Peyer's patch (tissue), 4 donors: ENCODE measurements around the gene YAF2. TPM values are rescaled to one million over a fixed set of nuclear protein-coding genes. Genes with fewer than 3 reads are reported as not detected.

ENCODE experiments used
- DNase-seq, 3 donors: peaks; one replicate each; pipeline ENCODE4 v3.0.0-alpha.2; 2017 to 2019
- H3K27ac ChIP-seq, 4 donors: fragments of 200-600 bp; sonication (generic); one replicate each; pipeline ENCODE4 v1.5.1; 2016 to 2019
- H3K27me3 ChIP-seq, 2 donors: fragments of 200-600 bp; sonication (generic); one replicate each; pipeline ENCODE4 v1.5.1; 2019
- H3K36me3 ChIP-seq, 3 donors: fragments of 200-600 bp; sonication (generic); one replicate each; pipeline ENCODE4 v1.5.1; 2016 to 2019
- H3K4me1 ChIP-seq, 4 donors: fragments of 200-600 bp; sonication (generic); one replicate each; pipeline ENCODE4 v1.5.1; 2016 to 2019
- H3K4me3 ChIP-seq, 4 donors: fragments of 200-600 bp; sonication (generic); 1 replicate in 3 of 4; 2 replicates in 1 of 4; pipeline ENCODE4 v1.5.1; 2016 to 2019; ENCODE audit warnings: mild to moderate bottlenecking in 1 of 4
- H3K9me3 ChIP-seq, 4 donors: fragments of 200-600 bp; sonication (generic); one replicate each; pipeline ENCODE4 v1.5.1; 2016 to 2019; ENCODE audit warnings: mild to moderate bottlenecking in 1 of 4
- POLR2A ChIP-seq, 2 donors: fragments of 450-650 bp; IDR thresholded peaks; one replicate each; pipeline ENCODE4 v1.5.1; 2017; ENCODE audit warnings: antibody characterized with exemption in 2 of 2, mild to moderate bottlenecking in 2 of 2, moderate library complexity in 2 of 2
- total RNA-seq, 4 donors: library from RNA; depleted of rRNA; stranded (reverse); fragments of >200 nt; gene quantifications; one replicate each; pipeline ENCODE4 v1.1.0, GENCODE V29; 2016
- TF ChIP-seq, protein P1 (sequence below), 6 experiments: fragments of 450-650 bp in 4 of 6; fragments of 200-600 bp in 2 of 6; sonication (generic) in 1 of 6; IDR thresholded peaks; one replicate each; pipeline ENCODE4 v1.5.1; 2017 to 2019; ENCODE audit warnings: antibody characterized with exemption in 6 of 6, mild to moderate bottlenecking in 3 of 6, moderate library complexity in 1 of 6

YAF2 gene
- total RNA-seq, 4 donors from 2014 or later: 22.9 to 89.1 (median 42.9) TPM

DNA sequence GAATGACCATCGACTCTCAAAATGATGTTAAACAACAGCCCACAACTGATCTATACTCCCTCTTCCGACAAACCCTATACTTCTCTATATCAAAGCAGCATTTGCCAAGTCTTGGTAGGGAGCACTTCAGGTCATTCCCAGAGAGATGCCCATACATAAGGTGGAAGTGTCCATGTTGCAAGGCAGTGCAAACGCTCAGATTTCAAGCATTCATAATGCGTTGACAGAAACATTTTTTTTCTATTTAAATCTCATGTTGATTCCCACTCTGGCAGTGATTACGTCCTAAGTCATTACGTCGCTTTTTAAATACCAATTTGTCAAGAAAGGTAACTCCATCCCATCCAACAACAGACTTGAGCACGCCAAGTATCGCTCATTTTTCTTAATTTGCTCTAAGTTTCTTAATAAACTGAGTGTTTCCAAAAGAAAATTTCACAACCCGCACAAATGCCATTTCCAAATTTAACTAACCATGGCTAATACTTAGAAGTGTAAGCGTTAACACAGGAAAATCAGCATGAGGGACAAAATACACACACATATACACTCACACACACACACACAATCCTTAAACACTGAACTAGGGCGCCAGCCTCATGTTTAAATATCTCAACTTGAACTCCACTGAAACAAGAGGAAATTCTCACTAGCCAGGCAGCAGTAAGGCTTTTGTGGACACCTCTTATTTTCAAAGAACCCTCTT lies 94.4 kb downstream of the YAF2 start:
- DNase-seq: no peak
- Histone ChIP-seq H3K27me3 (no peaks in the 10 kb centered on the region), H3K27ac (peak overlapping the region; percentile 75 to 98 (median 92)), H3K36me3 (no peaks in the 10 kb centered on the region), H3K4me1 (peaks cover 0 to 9% (median 4%) of the 10 kb centered on the region in 4 donors), H3K4me3 (peak overlapping the region; percentile 54 to 96 (median 78)), H3K9me3 (no peaks in the 10 kb centered on the region)
- TF ChIP-seq POLR2A (IDR thresholded peaks at IDR 0.05): no peak
- TF ChIP-seq, protein P1, sequence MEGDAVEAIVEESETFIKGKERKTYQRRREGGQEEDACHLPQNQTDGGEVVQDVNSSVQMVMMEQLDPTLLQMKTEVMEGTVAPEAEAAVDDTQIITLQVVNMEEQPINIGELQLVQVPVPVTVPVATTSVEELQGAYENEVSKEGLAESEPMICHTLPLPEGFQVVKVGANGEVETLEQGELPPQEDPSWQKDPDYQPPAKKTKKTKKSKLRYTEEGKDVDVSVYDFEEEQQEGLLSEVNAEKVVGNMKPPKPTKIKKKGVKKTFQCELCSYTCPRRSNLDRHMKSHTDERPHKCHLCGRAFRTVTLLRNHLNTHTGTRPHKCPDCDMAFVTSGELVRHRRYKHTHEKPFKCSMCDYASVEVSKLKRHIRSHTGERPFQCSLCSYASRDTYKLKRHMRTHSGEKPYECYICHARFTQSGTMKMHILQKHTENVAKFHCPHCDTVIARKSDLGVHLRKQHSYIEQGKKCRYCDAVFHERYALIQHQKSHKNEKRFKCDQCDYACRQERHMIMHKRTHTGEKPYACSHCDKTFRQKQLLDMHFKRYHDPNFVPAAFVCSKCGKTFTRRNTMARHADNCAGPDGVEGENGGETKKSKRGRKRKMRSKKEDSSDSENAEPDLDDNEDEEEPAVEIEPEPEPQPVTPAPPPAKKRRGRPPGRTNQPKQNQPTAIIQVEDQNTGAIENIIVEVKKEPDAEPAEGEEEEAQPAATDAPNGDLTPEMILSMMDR (IDR thresholded peaks at IDR 0.05): no peak

DNA sequence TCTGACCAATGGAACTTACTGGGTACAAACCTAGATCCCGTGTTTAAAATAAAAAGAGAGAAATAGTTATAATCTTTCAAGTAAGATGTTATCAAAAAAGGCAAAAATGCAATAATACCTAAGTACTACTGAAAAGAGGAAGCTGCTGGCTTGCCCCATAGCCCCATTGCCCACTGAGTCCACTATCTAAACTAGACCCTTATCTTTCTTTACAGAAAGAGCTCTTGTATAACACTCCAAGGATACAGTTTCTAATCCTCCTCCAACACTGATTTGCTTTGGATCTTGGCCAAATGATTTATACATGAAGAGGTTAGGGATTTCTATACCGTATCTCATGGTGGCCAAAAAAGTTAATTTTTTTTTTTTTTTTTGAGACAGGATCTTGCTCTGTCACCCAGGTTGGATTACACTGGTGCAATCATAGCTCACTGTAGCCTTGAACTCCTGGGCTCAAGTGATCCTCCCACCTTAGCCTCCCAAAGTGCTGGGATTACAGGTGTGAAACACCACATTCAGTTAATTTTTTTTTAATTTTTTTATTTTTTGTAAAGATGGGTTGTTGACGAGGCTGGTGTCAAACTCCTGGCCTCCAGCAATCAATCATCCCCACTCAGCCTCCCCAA lies 96.0 kb downstream of the YAF2 start:
- Histone ChIP-seq H3K9me3 (no peaks in the 10 kb centered on the region), H3K4me1 (peaks cover 0 to 9% (median 4%) of the 10 kb centered on the region in 4 donors), H3K27ac (no peak overlapping the region), H3K4me3 (no peak overlapping the region), H3K27me3 (no peaks in the 10 kb centered on the region), H3K36me3 (no peaks in the 10 kb centered on the region)
- no peak for DNase-seq
- no peak for TF ChIP-seq POLR2A (IDR thresholded peaks at IDR 0.05)
- TF ChIP-seq, protein P1 (IDR thresholded peaks at IDR 0.05): no peak

GRCh38 chr12:42140901-42141300 lies 97.1 kb downstream of the YAF2 start:
- no peak overlapping the region for H3K27ac ChIP-seq
- no peak overlapping the region for H3K4me3 ChIP-seq
- H3K4me1 ChIP-seq: peaks cover 0 to 9% (median 4%) of the 10 kb centered on the region in 4 donors
- no peaks in the 10 kb centered on the region for H3K27me3 ChIP-seq
- H3K36me3 ChIP-seq: no peaks in the 10 kb centered on the region
- H3K9me3 ChIP-seq: no peaks in the 10 kb centered on the region
- DNase-seq: no peak
- no peak for TF ChIP-seq POLR2A (IDR thresholded peaks at IDR 0.05)
- TF ChIP-seq, protein P1 (IDR thresholded peaks at IDR 0.05): no peak

- no peaks in the 10 kb centered on the region for H3K4me1 ChIP-seq
Measured at GRCh38 chr12:42135259-42135814, 102.7 kb downstream of the YAF2 start.

DNA sequence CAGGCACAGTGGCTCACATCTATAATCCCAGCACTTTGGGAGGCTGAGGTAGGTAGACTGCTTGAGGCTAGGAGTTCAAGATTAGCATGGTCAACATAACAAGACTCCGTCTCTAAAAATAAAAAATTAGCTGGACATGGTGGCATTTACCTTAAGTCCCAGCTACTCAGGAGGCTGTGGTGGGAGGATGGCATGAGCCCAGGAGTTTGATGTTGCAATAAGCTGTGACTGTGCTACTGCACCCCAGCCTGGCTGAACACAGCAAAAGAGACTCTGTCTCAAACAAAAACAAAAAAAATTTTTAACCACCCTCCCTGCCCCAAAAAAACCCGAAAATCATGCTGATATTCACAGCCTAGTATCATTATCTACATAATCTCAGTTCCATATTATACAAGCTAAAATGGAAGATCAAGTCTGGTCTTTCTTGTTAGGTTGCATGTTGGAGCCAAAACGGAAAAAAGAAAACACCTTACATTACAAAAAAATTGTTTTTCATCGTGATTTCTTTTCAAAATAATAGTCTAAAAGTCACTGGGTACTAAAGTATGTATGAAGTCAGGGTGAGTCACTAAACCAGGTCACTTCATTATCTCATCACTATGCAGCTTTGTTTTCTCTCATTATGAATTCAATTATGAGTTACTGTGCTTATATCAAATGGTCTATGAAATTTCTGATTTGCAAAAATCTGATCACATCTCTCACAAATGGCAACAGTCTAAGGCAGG lies 107.2 kb downstream of the YAF2 start:
- no peaks in the 10 kb centered on the region for H3K36me3 ChIP-seq
- DNase-seq: no peak
- no peaks in the 10 kb centered on the region for H3K4me1 ChIP-seq
- no peak overlapping the region for H3K4me3 ChIP-seq
- no peaks in the 10 kb centered on the region for H3K9me3 ChIP-seq
- H3K27ac ChIP-seq: no peak overlapping the region
- TF ChIP-seq POLR2A (IDR thresholded peaks at IDR 0.05): no peak
- TF ChIP-seq, protein P1 (IDR thresholded peaks at IDR 0.05): no peak
- H3K27me3 ChIP-seq: no peaks in the 10 kb centered on the region

More at GRCh38 chr12:42135259-42135814, 102.7 kb downstream of the YAF2 start:
- no peak overlapping the region for H3K4me3 ChIP-seq
- no peak for DNase-seq
- no peak overlapping the region for H3K27ac ChIP-seq
- H3K9me3 ChIP-seq: no peaks in the 10 kb centered on the region
- H3K36me3 ChIP-seq: no peaks in the 10 kb centered on the region
- H3K27me3 ChIP-seq: no peaks in the 10 kb centered on the region
- no peak for TF ChIP-seq POLR2A (IDR thresholded peaks at IDR 0.05)
- TF ChIP-seq, protein P1 (IDR thresholded peaks at IDR 0.05): no peak
